Choroid plexus epithelial cell (primary cell): Measurements from ENCODE around the gene ZG16B.

Experiments
- DNase-seq: peaks from one replicate; pipeline ENCODE4 v3.0.0-alpha.2; 2010; ENCODE audit warnings: low read depth
- H3K4me3 ChIP-seq: 2 replicates; pipeline ENCODE4 v1.5.1; 2011; ENCODE audit warnings: low read depth, mild to moderate bottlenecking, control low read depth, low read length, moderate library complexity
- CTCF ChIP-seq: conservative IDR thresholded peaks from 2 replicates; pipeline ENCODE4 v1.5.1; 2011; ENCODE audit warnings: low read depth, mild to moderate bottlenecking, control low read depth, inconsistent platforms, low read length, moderate library complexity

The ZG16B gene

DNA sequence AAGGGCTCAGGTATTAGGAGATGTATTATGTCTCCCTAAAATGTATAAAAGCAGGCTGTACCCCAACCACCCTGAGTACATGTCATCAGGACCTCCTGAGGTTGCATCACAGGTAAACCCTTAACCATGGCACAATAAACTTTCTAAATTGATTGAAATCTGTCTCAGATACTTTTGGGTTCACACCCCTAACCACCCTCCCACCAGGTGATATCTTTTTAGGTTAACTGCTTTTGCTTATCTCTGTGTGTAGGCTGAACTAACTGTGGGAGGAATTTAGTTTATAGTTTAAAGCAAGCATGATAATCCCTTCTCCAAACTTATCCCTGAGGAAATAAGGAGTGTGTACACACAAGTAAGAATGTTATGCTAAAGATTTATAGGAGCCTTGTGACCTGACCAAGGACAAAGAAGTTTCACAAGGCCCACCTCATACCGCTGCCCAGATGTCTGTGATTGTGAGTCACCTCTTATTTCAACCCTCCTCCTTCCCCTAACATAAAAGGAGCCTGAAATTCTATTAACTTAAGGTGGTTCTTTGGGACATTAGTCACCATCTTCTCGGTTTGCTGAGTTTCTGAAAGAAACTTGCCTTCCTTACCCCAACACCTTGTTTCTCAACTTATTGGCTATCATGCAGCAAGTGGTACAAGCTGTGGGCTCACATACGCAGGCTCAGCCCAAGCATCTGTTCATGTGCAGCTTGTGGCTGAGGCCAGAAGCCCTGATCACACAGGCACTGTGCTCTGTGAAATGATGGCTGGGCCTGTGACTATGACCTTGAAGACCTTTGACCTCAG is 16.6 kb downstream of the ZG16B start:
- TF ChIP-seq CTCF: no peak
- H3K4me3 ChIP-seq: no peak overlapping the region
- peak; percentile 52 for DNase-seq

DNA sequence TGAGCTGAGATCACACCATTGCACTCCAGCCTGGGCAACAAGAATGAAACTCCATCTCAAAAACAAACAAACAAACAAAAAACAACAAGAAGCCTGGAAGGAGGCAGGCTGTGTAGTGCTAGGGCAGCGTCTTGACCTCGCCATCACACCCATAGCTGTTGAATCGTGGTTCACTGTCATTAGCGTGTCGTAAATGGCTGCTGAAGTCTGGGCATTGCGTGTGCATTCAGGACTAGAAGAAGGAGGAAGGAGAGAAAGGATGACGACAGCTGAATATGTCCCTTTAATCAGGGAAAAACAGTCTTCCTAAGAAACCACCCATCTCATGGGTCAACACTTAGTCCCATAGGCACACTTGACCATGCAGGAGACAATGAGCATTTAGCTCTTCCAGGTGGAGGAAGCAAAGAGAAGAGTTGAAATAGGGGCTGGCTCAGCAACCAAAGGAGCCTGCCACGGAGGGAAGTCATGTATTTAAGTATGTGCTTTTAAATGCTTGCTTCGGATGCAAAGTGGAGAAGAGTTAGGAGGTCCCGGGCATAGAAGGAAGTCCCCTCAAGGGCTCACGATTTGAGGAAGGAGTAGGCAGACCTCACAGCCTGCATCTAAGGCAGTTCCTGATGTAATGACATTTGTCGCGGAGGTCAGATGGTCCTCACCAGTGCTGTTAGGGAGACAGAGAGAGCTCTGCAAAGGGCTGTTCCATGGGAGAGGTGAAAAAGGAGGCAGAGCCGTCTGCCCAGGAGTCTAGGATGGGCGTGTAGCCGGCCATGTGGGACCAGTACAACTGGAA is 19.0 kb downstream of the ZG16B start:
- no peak for DNase-seq
- no peak overlapping the region for H3K4me3 ChIP-seq
- no peak for TF ChIP-seq CTCF

- no peak for DNase-seq
- no peak overlapping the region for H3K4me3 ChIP-seq
These were observed 22.1 kb downstream of the ZG16B start for GRCh38 chr16:2852003-2852730.

DNA sequence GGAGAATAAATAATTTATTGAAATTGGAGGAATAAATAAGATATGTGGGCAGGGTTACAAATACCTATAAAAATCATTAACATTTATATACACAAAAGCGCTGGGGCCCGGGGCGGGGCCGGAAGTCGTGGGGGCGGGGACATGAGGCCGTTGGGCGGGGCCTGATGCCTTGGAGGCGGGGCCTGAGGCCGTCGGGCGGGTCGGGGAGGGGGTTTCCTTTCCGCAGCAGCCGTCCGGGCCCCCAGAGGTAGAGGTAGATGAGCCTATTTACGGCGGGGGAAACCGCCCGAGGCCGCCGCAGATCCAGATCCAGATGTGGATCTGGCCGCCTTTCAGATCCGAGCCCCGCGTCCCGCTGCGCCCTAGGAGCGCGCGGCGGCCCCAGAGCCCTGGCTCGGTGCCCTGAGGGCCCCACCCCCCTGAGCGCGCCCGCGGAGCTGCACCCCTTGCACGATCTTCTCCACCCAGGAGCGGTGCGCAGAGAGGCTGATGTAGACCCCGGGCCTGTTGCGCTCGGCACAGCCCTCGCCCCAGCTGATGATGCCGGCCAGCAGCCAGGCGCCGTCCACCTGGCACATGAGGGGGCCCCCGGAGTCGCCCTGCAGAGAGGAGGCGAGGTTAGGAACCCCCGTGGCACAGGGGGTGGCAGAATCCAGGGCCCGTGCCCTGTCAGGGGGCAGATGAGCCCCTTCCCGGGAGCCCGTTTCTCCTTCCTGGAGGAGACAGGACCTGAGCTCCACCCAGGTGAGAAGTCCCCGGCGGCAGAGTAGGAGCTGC is 22.8 kb downstream of the ZG16B start:
- no peak for TF ChIP-seq CTCF
- no peak for DNase-seq
- no peak overlapping the region for H3K4me3 ChIP-seq

More at GRCh38 chr16:2852003-2852730, 22.1 kb downstream of the ZG16B start:
- TF ChIP-seq CTCF: no peak

DNA sequence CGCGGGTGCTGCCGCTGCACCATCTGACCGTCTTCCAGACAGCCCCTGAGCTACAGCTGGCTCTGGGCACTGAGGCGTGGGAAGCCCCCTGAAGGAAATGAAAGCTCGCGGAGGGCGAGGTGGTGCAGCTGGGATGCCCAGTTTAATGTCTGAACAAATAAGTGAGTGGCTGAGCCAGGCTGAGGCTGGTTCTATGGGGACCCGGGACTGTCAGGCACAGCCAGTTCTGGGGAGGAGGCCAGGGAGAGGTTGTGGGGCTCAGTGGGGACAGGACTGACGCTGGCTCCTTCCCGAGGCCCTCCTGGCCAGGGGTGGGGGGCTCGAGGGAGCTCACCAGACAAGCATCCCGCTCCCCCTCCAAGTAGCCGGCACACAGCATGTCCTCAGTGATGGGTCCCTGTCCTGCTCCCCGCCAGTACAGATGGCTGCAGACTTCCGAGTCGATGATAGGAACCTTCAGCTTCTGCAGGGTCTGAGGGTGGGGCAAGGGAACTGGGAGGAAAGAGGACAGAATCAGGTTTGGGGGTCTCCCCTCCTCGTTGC is 23.5 kb downstream of the ZG16B start:
- no peak overlapping the region for H3K4me3 ChIP-seq
- no peak for DNase-seq
- TF ChIP-seq CTCF: no peak

DNA sequence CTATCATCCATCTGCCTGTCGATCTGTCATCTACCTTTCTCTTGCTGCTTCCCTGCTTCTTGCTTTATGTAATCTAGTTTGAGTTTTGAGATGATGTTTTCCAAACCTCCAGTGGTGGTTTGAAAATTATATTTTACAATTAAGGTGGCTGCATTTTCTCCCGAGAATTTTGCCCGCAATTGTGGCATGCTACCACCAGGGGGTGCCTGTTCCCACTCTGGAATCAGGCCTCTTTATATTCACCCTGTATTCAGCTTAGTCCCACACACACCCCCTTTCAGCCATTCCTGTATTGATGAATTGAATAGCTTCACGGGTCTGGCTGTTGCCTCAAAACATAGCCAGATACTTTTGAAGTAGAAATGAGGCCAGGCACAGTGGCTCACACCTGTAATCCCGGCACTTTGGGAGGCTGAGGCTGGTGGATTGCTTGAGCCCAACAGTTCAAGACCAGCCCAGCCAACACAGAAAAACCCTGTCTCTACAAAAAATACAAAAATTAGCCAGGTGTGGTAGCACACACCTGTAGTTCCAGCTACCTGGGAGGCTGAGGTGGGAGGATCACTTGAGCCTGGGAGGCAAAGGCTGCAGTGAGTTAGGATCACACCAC is 24.7 kb downstream of the ZG16B start:
- DNase-seq: no peak
- no peak overlapping the region for H3K4me3 ChIP-seq
- peak; percentile 70 for TF ChIP-seq CTCF
